ENCODE data around the gene CSTB.

Gene CSTB

DNA sequence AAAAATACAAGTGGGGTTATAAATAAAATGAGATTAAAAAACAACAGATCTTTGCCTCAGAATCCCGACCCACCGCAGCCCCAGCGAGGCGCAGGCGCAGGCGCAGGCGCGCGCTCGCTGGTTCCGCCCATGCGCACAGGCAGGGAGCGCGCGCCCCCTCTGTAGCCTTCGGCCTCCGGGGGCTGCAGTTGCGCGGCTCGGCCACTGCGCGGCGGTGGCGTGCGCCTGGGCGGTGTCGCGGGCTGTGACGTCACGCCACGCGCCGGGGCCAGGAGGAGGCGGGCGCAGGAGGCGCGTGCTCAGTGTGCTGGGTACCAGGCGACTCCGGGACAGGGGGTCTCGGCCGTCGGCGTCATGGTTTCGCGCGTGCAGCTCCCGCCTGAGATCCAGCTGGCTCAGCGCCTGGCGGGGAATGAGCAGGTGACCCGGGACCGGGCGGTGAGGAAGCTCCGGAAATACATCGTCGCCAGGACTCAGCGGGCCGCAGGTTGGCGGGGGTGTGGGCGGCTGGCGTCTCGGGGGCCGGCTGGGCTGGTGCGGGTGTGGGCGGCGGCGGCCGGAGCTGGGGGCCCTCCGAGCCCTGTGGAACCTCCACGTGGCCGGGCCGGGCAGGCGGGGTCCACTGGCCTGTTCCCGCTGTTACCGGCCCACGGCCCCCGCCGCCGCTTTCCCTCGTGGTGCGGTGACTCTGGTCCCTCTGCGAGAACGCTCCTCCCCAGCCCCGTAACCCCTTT lies 13.3 kb upstream of the CSTB start, which contains the start of gene RRP1:
Gene RRP1 (plus strand): TSS at position 302 of the 734 bp plus-strand sequence. CDS start 53 bp downstream, at position 355.
- DNase-seq (ENCODE audit: low spot score) = peak; percentile 94

DNA sequence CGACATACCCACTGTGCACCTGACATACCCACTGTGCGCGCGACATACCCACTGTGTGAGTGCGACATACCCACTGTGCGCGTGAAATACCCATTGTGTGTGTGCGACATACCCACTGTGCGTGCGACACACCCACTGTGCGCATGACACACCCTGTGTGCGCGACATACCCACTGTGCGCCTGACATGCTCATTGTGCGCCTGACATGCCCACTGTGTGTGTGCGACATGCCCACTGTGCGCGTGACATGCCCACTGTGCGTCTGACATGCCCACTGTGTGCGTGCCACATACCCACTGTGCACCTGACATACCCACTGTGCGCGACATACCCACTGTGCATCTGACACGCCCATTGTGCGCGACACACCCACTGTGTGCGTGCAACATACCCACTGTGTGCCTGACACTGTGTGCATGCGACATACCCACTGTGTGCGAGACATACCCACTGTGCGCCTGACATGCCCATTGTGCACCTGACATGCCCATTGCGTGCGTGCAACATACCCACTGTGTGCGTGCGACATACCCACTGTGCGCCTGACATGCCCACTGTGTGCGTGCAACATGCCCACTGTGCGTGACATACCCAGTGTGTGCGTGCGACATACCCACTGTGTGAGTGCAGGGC lies 10.8 kb upstream of the CSTB start:
- no peak for DNase-seq (ENCODE audit: low spot score)

DNA sequence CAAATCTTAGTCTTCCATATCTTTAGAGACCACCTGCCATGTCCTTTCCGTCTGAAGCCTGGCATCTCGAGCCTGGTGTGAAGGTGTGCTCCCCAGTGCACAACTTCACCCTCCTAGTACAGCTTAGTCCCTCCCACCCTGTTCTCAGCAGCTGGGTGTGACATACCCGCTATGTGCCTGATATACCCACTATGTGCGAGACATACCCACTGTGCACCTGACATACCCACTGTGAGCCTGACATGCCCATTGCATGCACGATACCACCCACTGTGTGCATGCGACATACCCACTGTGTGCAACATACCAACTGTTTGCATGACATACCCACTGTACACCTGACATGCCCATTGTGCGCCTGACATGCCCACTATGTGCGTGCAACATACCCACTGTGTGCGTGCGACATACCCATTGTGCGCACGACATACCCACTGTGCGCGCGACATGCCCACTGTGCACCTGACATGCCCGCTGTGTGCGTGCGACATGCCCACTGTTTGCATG lies 10.2 kb upstream of the CSTB start:
- no peak for DNase-seq (ENCODE audit: low spot score)

DNA sequence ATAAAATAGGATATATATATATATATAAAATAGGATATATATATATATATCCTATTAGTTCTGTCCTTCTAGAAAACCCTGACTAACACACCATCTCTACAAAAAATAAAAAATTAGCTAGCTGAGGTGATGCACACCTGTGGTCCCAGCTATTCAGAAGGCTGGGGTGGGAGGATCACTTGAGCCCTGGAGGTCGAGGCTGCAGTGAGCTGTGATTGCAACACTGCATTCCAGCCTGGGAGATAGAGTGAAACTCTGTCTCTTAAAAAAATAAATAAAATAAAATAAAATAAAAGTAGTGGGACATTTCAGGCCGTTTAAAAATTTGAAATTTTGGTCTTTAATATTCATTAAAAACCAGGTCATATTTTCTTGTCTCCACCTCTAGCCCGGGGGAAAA lies 9.0 kb upstream of the CSTB start:
- no peak for DNase-seq (ENCODE audit: low spot score)

DNA sequence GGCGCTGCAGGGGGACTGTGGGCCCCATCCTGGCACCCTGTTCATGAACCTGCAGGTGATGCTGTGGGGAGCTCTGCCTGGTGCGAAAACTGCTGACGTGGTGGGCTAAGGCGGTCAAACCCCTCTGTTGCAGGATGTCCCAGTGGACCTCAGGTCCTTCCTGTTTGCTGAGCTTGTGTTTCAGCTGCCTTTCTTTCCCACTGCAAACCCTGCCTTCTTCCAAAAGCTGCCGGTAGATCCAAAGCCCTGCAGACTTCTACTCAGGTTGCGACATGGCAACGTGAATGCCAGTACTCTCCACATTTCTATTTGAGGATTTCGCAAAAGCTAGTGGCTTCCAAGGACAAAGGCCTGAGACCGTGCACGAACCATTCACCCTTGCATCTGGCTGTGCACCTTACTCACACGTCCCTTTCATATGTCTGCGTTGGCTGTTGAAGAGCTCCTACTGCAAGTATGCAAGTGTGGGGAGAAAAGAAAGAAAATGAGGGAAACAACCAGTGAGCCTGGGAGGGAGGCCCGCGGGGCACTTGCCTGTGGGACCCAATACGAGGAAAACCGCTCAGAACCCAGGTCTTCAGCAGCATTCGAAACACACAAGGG lies 7.1 kb upstream of the CSTB start:
- DNase-seq (ENCODE audit: low spot score) = no peak

DNA sequence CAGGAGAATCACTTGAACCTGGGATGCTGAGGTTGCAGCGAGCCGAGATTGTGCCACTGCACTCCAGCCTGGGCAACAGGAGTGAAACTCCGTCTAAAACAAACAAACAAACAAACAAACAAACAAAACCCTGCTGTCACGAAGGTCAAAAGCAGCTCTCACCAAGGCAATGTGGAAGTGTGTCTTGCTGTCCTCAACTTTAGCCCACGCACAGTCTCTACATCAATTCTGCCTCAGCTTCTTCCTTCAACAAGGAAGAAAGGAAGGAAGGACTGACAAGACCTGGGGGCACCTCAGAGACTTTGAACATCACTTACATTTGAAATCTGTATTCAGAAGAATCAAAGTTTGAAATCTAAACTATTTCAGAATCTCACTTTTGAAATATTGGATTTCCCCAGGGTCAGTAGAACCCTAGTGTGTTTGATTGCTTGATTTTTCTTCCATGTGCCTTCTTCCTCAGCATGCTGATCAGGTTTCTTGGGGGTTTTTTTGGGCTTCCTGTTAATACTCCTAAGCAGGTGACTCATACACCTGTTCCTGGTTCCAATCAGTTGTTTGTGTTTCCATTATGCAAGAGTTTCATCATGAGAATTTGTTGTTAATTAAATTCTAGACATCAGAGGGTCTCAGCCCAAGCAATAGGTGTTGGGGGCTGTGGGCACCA lies 6.5 kb upstream of the CSTB start:
- no peak for DNase-seq (ENCODE audit: low spot score)

DNA sequence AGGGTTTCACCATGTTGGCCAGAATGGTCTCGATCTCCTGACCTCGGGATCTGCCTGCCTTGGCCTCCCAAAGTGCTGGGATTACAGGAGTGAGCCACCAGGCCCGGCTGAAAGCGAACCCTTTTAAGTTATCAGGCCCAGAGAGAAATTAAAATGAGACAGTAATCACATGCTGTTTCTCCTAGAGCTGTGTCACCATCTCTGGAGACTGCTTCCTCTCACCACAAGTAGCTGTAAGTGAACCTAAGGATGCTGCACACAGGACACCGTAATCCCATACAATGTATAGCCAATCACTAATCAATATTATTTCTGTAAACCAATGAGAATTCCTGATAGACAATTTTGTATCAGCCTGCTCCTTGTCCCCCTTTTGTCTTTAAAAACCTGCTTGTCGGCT lies 5.7 kb upstream of the CSTB start:
- no peak for DNase-seq (ENCODE audit: low spot score)

DNA sequence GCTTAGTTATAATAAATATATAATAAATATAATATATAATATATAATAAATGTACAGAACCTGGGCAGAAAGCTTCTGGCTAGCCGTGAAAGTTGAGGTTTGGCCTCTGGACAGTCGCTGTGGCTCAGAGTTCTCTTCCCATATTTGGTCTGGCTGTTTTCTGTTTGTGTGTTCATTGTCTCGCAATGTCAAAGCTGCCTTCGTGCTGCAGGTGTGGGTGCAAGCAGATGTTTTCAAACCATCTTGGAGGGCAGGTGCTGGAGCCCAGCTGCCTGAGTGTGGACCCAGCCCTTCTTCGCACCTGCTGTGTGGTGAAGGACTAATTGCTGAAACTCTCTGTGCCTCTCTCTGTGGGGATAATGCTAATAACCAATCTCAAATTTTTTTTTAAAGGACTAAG lies 3.6 kb upstream of the CSTB start:
- no peak for DNase-seq (ENCODE audit: low spot score)

DNA sequence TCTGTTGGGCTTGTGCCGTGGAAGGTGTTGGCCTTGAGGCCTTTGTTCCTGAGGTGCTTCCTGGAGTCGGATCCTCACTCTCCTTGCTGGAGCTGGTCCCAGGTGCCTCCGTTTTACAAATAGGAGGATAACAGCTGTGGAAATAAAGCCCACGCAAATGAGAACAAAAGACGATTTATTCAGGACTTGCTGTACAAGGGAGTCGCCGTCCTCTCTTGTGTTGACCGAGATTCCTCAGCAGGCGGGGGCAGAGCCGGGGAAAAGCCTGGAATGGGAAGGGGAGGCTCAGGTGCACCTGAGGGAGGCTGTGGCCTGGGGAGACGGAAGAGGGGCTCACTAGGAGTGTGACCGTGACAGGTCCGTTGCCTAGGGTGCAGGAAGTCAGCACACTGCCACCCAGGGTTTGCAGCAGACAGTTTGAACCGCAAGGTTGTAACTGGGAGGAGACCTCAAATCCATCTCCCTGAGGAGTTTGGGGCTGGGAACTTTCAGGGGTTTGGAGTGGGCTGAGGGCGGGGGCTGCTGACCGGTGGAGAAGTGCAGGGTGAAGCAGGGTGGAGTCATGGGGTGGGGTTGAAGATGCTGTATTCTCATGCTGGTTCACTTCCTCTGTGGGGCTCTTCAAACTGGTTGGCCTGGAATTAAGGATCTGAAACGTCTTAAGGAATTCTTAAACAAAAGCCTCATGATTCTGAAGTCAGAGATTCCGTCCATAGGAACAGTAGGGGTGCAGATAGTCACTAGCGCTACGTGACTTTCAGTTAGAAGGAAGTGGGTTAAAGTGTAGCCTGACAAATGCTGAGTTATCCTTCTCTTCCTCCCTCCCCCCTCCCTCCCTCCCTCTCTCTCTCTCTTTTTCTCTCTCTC lies 2.6 kb upstream of the CSTB start:
- peak; percentile 10 for DNase-seq (ENCODE audit: low spot score)

DNA sequence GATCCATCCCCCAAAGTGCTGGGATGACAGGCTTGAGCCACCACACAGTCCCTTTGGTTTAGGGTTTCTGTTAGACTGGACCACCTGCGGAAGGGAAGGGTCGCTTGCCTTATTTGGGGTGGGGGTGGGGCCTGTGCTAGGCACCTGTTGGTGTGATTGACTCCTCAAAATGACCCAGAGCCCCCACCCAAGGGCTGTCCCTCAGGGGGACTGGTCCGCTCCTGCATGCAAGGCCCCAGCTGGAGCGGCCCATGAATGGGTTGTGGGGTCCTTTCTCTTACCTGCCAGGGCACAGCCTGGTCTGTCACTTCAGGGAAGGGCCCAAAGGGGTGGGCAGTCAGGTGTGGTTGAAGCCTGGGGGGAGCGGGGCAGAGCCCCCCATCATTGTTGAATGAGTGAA lies 1.8 kb upstream of the CSTB start:
- DNase-seq (ENCODE audit: low spot score) = no peak

DNA sequence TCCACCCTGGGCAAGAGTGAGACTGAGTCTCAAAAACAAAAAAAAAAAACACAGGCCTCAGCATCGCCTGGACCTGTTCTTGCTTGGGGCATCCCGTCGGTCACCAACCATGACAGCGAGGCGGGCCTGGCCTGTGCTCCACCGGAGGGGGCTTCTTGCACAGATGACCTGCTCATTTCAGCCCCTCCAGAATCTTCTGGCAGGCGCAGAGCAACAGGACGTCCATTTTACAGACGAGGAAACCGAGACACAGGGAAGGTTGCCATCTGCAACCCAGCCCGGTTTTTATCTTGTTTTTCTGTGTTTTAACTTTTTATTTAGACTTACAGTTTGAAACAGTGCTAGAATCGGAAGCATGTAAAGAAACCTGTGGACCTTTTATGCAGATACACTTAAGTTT lies 918 bp downstream of the CSTB start:
- no peak for DNase-seq (ENCODE audit: low spot score)

DNA sequence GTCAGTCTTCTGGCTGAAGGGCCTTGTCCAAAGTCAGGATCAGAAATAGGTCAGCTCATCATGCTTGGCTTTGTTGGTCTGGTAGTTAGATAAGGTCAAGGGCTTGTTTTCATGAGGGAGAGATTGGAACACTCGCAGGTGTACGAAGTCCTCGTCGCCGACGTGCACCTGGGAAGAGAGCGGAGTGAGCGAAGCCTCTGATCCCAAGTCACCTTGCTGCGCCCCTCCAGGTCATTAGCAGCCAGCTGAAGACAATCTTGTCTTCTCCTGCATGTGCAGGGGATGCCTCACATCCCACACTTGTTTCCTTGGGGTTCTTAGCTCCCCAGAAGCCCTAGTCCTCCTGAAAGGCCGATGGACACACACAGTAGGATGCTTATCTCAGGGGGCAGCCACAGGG lies 1.9 kb downstream of the CSTB start:
- no peak for DNase-seq (ENCODE audit: low spot score)

DNA sequence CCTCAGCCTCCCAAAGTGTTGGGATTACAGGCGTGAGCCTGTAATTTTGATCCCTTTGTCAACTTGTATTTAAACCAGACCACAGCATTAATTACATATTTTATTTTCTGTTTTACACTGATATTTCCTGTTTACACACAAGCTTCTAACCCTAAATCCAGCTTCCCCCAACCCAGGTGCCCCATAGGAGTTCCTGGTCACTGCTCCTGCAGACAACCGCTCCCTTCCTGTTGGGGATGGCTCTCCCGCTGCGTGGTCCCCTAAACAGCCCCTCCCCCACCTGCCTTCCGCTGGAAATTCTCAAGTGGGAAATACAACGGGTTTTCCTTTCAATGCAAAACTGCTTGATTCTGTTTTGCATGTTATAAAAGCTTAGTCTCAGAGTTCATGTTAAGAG lies 3.7 kb downstream of the CSTB start:
- no peak for DNase-seq (ENCODE audit: low spot score)

DNA sequence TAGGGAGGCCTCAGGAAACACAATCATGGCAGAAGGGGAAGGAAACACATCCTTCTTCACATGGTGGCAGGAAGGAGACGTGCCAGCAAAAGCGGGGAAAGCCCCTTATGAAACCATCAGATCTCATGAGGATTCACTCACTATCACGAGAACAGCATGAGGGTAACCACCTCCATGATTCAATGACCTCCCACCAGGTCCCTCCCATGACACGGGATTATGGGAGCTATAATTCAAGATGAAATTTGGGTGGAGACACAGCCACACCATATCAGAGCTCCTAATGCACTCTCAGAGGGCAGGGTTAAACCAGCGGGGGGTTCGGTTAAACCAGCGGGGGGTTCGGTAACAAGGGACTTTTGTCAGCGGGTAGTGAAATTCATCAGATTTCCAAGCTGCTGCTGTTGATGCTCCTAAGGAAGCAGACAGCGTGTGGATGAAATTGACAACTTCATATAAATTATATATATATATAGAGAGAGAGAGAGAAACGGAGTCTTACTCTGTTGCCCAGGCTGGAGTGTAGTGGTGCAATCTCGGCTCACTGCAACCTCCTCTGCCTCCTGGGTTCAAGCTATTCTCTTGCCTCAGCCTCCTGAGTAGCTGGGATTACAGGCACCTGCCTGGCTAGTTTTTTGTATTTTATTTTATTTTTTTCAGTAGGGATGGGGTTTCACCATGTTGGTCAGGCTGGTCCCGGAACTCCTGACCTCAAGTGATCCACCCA lies 4.2 kb downstream of the CSTB start:
- no peak for DNase-seq (ENCODE audit: low spot score)

DNA sequence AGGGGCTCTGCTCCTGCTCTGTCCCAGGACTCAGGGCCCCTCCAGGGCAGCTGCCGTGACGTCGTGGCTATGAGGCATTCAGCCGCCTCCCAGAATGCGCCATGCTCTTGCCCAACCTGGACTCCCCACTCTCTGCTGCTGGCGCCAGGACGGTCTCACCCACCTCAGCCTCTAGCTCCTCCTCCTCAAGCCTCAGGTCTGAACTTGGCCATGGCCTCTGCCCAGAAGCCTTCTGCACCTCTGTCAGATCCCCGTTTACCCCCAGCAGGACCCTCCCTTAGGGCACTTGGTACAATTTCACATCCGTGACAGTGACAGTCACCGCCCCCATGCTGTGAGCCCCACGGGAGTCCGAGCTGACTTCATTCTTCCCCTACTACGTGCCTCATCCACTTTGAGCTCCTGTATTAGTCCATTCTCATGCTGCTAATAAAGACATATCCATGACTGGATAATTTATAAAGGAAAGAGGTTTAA lies 4.9 kb downstream of the CSTB start:
- no peak for DNase-seq (ENCODE audit: low spot score)

DNA sequence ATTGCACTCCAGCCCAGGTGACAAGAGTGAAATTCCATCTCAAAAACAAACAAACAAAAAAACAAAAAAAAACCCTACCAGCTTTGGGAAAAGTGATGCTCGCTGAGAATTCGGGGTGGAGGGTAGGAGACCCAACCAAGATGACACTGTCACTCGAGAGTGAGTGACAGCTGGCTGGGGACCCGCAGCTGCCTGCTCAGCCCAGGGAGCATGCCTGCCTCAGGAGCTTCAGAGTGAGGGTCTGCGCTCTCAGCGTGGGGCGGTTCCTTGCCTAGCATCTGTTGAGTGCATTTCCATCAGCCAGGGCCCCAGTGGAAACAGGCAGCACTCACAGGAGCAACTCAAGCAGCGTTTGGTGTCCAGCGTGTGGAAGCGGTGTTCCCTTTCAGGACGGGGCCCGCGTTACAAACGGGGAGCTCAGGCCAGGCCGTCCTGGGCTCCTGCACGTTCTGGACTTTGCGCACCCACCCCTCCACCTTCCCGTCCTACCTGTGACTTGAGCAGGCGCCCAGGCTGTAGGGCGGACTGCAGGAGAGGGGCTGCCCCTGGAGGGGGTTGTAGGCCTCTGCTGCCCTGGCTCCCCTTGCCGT lies 5.9 kb downstream of the CSTB start:
- DNase-seq (ENCODE audit: low spot score) = no peak

DNA sequence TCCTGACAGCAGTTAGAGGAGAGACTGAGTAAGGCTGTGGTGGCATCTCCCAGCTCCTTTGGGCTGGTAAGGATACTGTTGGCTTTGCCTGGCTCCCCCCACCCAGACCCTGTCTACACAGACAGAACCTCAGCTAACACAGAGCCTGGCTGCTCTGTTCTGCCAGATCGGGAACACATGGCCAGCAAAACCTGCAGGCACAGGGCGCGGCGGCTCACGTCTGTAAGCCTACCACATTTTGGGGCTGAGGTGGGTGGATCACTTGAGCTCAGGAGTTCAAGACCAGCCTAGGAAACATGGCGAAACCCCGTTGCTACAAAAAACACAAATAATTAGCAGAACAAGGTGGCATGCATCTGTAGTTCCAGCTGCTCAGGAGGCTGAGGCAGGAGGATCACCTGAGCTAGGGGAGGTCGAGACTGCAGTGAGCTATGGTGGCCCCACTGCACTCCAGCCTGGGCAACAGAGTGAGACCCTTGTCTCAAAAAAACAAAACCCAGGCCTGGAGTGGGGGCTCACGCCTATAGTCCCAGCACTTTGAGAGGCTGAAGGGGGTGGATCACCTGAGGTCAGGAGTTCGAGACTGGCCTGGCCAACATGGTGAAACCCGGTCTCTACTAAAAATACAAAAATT lies 6.7 kb downstream of the CSTB start:
- DNase-seq (ENCODE audit: low spot score) = no peak

DNA sequence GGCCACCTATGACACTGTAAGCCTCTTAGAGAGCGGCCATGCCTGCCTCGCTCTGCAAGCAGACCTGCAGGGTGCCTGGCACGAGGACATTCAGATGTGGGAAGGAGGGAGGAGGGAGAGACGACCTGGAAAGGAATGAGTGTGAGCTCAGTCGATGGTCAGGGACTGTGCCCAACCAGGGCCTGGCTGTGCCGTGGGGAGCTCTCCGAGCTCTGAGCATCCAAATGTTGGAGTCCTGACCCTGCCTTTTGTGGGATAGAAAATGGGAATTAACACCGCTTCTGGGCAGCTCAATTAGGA lies 7.3 kb downstream of the CSTB start:
- no peak for DNase-seq (ENCODE audit: low spot score)

DNA sequence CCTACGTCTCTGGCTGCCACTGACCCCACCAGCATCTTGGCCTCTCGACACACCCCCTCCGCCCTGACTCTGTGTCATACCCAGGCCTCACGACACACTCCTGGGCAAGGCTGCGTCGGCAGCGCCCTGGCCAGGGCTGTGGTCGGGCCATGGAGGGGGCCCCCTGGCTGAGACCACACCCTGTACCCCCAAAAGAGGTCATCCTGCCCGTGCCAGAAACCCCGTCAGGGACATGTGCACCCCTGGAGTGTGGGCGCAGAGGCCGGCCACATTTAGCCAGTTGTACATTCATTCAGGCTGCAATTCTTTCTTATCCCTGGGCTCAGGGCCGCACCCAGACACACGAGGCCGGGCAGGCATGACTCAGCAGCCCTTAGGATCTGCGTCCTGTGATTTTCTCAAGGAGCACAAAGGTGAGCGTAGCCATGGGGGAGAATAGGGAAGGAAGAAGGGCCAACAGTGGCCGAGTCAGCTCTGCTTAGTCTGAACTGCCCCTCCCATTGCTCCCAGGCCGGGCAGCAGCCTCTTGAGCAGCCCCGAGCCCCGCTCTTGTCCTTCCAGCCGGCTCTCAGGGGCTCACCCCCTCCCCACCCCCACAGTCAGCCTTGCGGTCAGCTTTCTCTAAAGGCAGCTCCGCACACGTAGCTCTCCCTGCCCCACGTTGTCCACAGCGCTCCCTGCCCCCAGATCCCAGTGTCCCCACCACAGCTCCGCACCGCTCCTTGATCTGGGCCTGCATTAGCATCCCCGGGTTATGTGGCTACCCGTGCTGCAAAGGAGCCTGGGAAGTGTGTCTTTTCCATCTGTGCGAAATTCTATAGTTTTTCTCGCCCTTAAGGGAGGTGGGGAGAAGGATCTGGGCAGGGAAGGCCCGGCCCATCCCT lies 7.9 kb downstream of the CSTB start:
- DNase-seq (ENCODE audit: low spot score) = no peak
